Stimulated activated CD4-positive, alpha-beta T cell treated with anti-CD3 and anti-CD28 coated beads, TNF-alpha, amount 100 ng/mL, for 4 hours (primary cell): ENCODE results near the gene PPP1R18.
A peak's percentile ranks its signal among the peaks of the same experiment; 100 is the strongest.
"Not testable (repeated sequence)": the region's sequence is repeated elsewhere in the genome, so short reads cannot be mapped to it uniquely, and the experiment has no call there.

ENCODE experiments used
- DNase-seq, 3 experiments: peaks; one replicate each; pipeline ENCODE4 v3.0.0-alpha.2; 2020; ENCODE audit warnings: low read depth in 3 of 3

The PPP1R18 gene

DNA sequence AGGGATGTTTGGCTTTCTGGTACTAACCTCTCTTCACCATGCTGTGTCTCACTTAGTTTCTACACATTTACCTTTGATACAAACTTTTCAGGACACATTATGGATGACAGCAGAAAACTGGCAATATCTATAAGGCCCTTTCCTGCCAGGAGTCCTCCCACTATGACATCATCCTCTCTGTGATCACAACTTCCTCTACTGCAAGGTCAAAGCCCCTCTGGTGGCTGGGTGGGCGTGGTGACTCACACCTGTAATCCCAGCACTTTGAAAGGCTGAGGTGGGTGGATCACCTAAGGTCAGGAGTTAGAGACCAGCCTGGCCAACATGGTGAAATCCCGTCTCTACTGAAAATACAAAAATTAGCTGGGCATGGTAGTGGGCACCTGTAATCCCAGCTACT lies 20.1 kb downstream of the PPP1R18 start:
- not testable (repeated sequence) for DNase-seq

GRCh38 chr6:30664994-30665767 lies 21.3 kb downstream of the PPP1R18 start:
- no peak for DNase-seq

GRCh38 chr6:30657922-30658321 lies 28.5 kb downstream of the PPP1R18 start:
- DNase-seq, result not testable (repeated sequence)

- no peak for DNase-seq
These were observed 29.0 kb downstream of the PPP1R18 start for GRCh38 chr6:30657454-30657853.

DNA sequence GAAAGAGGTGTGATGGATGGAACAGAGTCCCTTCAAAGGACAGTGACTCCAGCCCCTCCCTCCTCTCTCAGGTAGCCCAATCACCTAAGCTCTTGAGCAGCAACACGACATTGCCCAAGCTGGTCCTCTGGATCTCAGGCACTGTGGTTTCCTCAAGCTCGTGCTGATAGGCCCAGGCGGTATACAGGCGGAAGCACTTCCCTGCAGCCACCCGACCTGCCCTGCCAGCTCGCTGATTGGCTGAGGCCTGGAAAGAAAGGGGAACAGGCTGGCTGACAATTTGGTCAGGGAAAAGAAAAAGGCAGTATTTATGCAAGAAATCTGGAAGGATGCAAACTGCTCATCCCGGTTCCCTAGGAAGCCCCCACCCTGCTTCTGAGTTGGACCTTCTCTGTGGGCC lies 29.9 kb downstream of the PPP1R18 start:
- DNase-seq, result no peak

- DNase-seq, result no peak
These were observed 30.7 kb downstream of the PPP1R18 start for GRCh38 chr6:30655743-30656094.

- no peak for DNase-seq
These were observed 31.4 kb downstream of the PPP1R18 start for GRCh38 chr6:30654798-30655742.

DNA sequence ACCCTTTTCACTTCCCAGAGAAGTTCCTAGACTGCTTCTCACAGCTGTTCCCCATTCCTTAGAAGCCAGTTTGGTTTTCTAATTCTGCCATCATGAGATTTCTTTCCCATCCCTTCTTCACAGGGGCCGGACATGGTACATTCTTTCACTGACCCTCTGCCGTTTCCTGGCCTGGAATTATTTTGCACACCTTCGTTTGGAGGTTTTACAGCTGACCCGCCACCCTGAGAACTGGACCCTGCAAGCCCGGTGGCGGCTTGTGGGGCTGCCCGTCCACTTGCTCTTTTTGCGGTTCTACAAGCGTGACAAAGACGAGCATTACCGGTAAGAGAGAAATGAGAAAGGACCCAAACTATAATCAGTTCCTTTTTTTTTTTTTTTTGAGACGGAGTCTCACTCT lies 35.3 kb downstream of the PPP1R18 start:
- DNase-seq, result no peak

DNA sequence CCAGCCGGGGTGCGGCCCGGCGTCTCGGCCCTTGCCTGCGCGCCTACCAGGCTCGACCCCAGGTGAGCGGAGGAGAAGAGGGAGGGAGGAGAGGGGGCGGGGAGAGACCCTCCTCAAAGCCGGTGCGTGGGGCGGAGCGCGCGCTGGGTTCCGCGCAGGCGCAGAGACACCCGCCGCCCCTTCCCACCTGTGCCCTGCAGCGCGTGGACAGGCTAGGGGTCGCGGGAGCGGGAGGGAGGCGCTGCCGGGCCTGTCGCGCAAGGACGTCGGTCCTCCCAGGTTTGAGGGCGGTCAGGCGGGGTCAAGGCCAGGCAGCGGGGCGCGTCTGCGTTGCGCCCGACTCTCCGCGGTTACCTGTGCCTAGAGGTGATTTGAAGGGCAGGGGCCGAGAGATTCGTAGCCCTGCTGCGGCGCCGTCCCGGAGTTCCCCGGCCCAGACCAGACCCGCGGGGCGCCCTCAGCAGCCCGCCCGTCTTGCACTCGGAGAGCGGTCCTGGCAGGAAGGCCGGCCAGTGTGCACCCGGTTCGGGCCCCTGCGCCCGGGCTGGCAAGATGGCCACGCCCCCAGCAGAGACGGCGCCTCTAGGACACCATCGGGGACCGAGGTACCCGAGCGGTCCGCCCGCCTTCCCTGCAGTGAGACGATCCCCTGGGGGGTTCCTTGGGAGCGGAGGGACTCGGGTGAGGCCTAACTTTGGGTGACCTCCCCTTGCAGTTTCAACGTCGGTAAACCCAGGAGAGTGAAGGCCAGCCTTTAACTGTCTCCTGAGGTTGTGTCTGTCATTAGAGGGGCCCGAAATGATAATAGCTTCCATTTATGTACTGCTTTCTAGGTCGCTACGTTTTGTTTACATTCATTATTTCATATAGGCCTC lies 39.0 kb downstream of the PPP1R18 start:
- DNase-seq, result peak; percentile 48 to 60 (median 60)

DNA sequence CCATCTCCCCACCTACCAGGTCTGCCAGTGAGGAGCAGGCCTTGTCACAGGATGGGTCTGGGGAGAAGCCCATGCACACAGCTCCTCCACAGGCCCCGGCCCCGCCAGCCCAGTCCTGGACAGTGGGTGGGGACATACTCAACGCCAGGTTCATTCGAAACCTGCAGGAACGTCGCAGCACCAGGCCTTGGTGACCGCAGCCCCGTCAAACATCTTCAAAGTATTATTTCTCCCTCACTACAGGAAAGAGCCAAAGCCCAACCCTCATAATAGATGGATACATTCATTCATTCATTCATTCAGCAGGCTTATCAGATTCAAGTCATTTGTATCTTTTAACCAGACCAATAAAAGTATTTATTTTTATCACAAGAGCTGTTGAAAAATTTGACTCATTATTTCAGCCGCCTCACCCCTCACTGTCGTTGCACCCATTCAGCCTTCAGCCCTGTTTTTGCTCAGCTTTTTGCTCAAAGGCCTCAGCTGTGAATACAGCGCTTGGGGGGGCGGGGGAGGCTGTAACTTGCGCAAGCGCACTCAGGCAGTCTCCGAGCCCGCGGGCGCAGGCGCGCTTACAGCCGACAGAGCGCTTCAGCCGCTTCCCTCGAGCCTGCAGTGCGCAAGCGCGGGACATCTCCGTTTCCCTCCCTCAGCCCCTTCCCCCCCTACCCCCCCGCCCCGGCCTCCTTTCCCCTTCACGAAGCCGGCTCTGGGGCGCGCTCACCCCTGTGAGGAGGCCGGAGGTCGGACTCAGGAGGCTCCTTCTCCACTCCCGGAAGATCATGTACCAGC lies 39.8 kb downstream of the PPP1R18 start, which contains the start of gene C6orf136:
Gene C6orf136 (plus strand): TSS at position 684 of the 792 bp plus-strand sequence. CDS start 99 bp downstream, at position 783.
- DNase-seq, result peak; percentile 76 to 90 (median 90)

GRCh38 chr6:30645989-30646388 lies 40.5 kb downstream of the PPP1R18 start:
- no peak for DNase-seq

GRCh38 chr6:30644769-30645168 lies 41.7 kb downstream of the PPP1R18 start:
- no peak for DNase-seq

DNA sequence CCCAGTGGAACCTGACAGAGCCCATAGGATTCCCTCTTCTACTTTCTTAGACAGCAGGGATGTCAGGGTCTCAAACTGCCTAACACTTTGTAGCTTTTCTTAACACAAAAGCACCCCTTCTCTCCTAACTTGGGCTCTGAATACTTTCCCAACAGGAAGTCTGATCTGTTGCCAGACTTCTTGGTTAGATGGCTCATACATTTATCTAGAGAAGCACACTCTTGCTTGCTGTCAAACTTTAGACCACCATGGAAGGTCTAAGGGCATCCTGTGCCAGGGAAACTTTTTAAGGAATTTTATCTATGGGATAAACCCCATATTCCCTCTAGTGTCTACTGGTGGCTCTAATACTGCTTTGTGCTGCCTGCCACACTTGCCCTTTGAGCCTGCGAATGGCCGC lies 42.8 kb downstream of the PPP1R18 start:
- DNase-seq, result no peak

DNA sequence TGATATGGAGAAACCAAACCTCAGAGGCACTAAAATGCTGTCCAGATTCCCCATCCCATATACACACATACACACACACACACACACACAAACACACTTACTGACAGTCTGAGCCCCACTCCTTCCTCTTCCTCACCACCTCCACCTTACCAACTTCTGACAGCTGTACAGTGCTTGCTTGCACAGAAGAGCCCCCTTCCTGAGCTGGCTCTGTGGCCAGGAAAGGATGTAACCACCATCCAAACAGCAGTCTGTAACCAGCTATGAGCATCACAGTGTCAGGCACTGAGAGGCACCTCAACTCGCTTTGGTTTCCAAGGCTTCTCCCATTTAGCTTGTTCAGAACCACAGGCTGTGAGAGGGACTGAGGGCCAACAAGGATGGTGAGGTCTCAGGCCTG lies 45.4 kb downstream of the PPP1R18 start:
- no peak for DNase-seq

DNA sequence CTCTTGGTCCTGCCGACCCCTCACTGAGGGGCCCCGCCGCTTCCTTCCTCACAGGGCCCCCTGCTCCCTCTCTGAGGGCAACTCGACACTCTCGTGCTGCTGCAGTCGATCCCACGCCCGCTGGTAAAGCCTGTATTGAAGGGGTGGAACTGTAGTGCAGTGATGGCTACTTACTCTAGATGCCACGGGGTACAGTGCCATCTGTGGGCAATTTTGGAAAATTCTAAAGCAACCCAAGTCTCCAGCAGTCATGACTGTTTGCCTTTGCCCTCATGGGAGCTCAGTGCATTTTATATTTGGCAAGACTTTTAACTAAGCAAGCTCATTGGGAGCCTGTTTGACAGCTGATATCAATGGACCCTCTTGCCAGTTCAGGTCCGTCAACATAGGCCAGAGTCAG lies 46.0 kb downstream of the PPP1R18 start:
- no peak for DNase-seq

DNA sequence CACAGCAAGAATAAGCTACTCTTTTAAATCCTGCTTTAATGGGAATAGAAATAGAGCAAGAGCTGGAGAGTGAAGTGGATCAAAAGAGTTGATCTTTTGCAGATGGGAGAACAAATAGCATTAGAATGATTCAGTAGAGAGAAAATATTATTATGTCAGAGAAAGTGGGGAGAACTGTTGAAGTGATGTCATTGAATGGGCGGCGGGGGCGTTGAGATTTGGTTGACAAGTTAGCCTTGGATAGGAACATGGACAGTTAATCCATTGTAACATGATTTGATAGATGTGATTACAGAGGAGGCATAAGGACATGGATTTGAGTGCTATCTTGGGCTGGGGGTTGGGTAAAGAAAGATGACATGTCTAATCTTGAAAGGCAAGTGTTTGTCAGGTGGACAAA lies 50.6 kb downstream of the PPP1R18 start:
- DNase-seq, result no peak

DNA sequence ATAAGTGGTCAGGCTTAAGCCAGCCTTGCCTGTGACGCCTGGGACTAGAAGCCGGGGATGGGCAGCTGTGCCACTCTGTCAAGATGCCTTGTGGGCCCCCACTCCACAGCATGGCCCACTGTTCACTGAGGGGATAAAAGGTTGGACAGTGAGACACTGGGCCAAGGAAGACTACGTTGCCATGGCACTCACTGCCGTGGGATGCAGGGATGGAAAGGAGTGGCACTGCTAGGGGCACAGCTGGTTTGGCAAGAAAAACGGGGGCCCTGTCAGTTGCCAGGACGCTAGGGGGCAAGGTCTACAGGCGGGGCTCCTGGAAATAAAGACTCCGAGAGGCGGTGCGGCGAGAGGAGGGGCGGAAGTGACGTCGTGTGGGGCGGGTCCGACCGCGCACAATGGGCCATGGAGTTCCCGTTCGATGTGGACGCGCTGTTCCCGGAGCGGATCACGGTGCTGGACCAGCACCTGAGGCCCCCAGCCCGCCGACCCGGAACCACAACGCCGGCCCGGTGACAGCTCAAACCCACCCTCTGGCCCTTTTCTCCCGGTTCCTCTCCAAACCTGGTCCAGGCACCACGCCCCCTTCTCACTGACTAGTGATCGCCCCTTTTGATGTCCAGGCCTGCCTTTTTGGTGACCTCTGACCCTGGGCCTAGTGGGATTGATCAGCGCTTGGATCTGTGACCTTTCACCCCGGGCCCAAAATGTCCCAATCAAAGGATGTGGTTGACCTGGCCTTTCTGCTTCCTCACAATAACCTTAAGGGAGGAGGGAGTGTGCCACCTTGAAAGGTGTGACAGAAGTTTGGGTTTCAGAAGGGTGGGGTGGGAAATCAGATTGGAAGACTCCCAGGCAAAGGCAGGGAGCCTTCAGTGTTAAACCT lies 59.7 kb downstream of the PPP1R18 start, which contains the start of gene ATAT1:
Gene ATAT1 (plus strand): TSS at position 391 of the 883 bp plus-strand sequence.
- peak; percentile 77 to 85 (median 80) for DNase-seq
